HEK293 (cell line): ENCODE measurements around the gene PCP4.

Experiments
- CTCF ChIA-PET: fragments of 350-600 bp; formaldehyde crosslinking; extraction: SDS; loops from one replicate; lab custom pipeline; 2021; ENCODE audit warnings: antibody characterized with exemption; lab: Yijun Ruan, JAX
- POLR2A ChIA-PET: fragments of 300-600 bp; formaldehyde crosslinking; extraction: SDS; loops from one replicate; lab custom pipeline; 2020; ENCODE audit warnings: antibody characterized with exemption, inconsistent platforms; lab: Yijun Ruan, JAX
- H3K27ac ChIP-seq: fragments of 200-500 bp; sonication (Bioruptor generic); 2 replicates; pipeline ENCODE4 v1.5.1; 2014; ENCODE audit warnings: low read depth, low read length, control low read depth, inconsistent platforms; ENCODE audit errors: extremely low read depth
- H3K36me3 ChIP-seq, 2 experiments: fragments of 200-500 bp in 1 of 2; sonication (Bioruptor generic) in 1 of 2; 1 replicate in 1 of 2; 2 replicates in 1 of 2; pipeline ENCODE4 v1.5.1; 2014 to 2017; ENCODE audit warnings: inconsistent platforms in 2 of 2, low read length in 2 of 2; ENCODE audit not compliant: control insufficient read depth in 2 of 2, insufficient read depth in 1 of 2
- H3K4me1 ChIP-seq: fragments of 200-500 bp; sonication (Bioruptor generic); 2 replicates; pipeline ENCODE4 v1.5.1; 2014; ENCODE audit warnings: mild to moderate bottlenecking, low read length, inconsistent platforms; ENCODE audit not compliant: control insufficient read depth, insufficient read depth
- H3K4me3 ChIP-seq: 2 replicates; pipeline ENCODE4 v1.5.1; 2011; ENCODE audit warnings: low read depth, mild to moderate bottlenecking, control low read depth, low read length, moderate library complexity
- H3K9me3 ChIP-seq: fragments of 200-500 bp; sonication (Bioruptor generic); 2 replicates; pipeline ENCODE4 v1.5.1; 2014; ENCODE audit warnings: low read depth, low read length, inconsistent platforms; ENCODE audit not compliant: control insufficient read depth, insufficient read depth
- BCL11B ChIP-seq: fragments of 450-650 bp; formaldehyde crosslinking; IDR thresholded peaks from 2 replicates; pipeline ENCODE4 v1.5.1; 2016; ENCODE audit warnings: low read depth, missing biosample characterization, missing genetic modification characterization
- KLF10 ChIP-seq: fragments of 450-650 bp; IDR thresholded peaks from 2 replicates; pipeline ENCODE4 v1.5.1; 2018; ENCODE audit warnings: missing biosample characterization, mild to moderate bottlenecking, missing genetic modification characterization
- KLF8 ChIP-seq: fragments of 450-650 bp; formaldehyde crosslinking; IDR thresholded peaks from 2 replicates; pipeline ENCODE4 v1.5.1; 2016; ENCODE audit warnings: missing biosample characterization, missing genetic modification characterization
- SCRT2 ChIP-seq: fragments of 450-650 bp; formaldehyde crosslinking; IDR thresholded peaks from 2 replicates; pipeline ENCODE4 v1.5.1; 2016; ENCODE audit warnings: missing biosample characterization, missing genetic modification characterization
- YY2 ChIP-seq: fragments of 450-650 bp; formaldehyde crosslinking; IDR thresholded peaks from 2 replicates; pipeline ENCODE4 v1.5.1; 2016; ENCODE audit warnings: missing biosample characterization, missing genetic modification characterization
- ZBTB21 ChIP-seq: fragments of 450-650 bp; formaldehyde crosslinking; IDR thresholded peaks from 2 replicates; pipeline ENCODE4 v1.5.1; 2017; ENCODE audit warnings: missing biosample characterization, missing genetic modification characterization
- ZNF19 ChIP-seq: fragments of 450-650 bp; formaldehyde crosslinking; IDR thresholded peaks from 2 replicates; pipeline ENCODE4; 2016; ENCODE audit warnings: missing biosample characterization, missing genetic modification characterization, low read depth
- ZNF302 ChIP-seq: fragments of 450-650 bp; formaldehyde crosslinking; IDR thresholded peaks from 2 replicates; pipeline ENCODE4 v1.5.1; 2016; ENCODE audit warnings: missing biosample characterization, missing genetic modification characterization, low read depth
- ZNF335 ChIP-seq: fragments of 450-650 bp; formaldehyde crosslinking; conservative IDR thresholded peaks from 2 replicates; pipeline ENCODE4 v1.5.1; 2016; ENCODE audit warnings: missing biosample characterization, missing genetic modification characterization
- ZNF404 ChIP-seq: fragments of 450-650 bp; formaldehyde crosslinking; IDR thresholded peaks from 2 replicates; pipeline ENCODE4 v1.5.1; 2017; ENCODE audit warnings: missing biosample characterization, missing genetic modification characterization
- ZNF544 ChIP-seq: fragments of 450-650 bp; formaldehyde crosslinking; IDR thresholded peaks from 2 replicates; pipeline ENCODE4 v1.5.0; 2017; ENCODE audit warnings: missing biosample characterization, missing genetic modification characterization
- ZNF558 ChIP-seq: fragments of 450-650 bp; formaldehyde crosslinking; IDR thresholded peaks from 2 replicates; pipeline ENCODE4 v1.5.1; 2016; ENCODE audit warnings: missing biosample characterization, missing genetic modification characterization
- ZNF585B ChIP-seq: fragments of 450-650 bp; formaldehyde crosslinking; IDR thresholded peaks from 2 replicates; pipeline ENCODE4 v1.5.1; 2016; ENCODE audit warnings: missing biosample characterization, missing genetic modification characterization
- ZNF768 ChIP-seq: fragments of 450-650 bp; formaldehyde crosslinking; IDR thresholded peaks from 2 replicates; pipeline ENCODE4 v1.5.1; 2018; ENCODE audit warnings: missing biosample characterization, mild to moderate bottlenecking, missing genetic modification characterization
- ZSCAN23 ChIP-seq: fragments of 450-650 bp; formaldehyde crosslinking; IDR thresholded peaks from 2 replicates; pipeline ENCODE4 v1.5.1; 2016; ENCODE audit warnings: missing biosample characterization, missing genetic modification characterization
- TF ChIP-seq, protein P1 (sequence below): fragments of 450-650 bp; formaldehyde crosslinking; IDR thresholded peaks from 2 replicates; pipeline ENCODE4 v1.5.1; 2016; ENCODE audit warnings: missing biosample characterization, missing genetic modification characterization
- TF ChIP-seq, protein P2 (sequence below): IDR thresholded peaks from 2 replicates; pipeline ENCODE4 v1.6.1; 2011; ENCODE audit warnings: mild to moderate bottlenecking, low read depth, low read length, borderline replicate concordance
- TF ChIP-seq, protein P3 (sequence below): fragments of 450-650 bp; formaldehyde crosslinking; IDR thresholded peaks from 2 replicates; pipeline ENCODE4 v1.5.1; 2016; ENCODE audit warnings: missing biosample characterization, missing genetic modification characterization, low read depth
- TF ChIP-seq, protein P4 (sequence below): fragments of 450-650 bp; formaldehyde crosslinking; IDR thresholded peaks from 2 replicates; pipeline ENCODE4 v1.5.1; 2016; ENCODE audit warnings: missing biosample characterization, missing genetic modification characterization
- TF ChIP-seq, protein P5 (sequence below): fragments of 450-650 bp; formaldehyde crosslinking; IDR thresholded peaks from 2 replicates; pipeline ENCODE4 v1.5.1; 2017; ENCODE audit warnings: missing biosample characterization, missing genetic modification characterization
- TF ChIP-seq, protein P6 (sequence below): fragments of 450-650 bp; formaldehyde crosslinking; IDR thresholded peaks from 2 replicates; pipeline ENCODE4; 2016; ENCODE audit warnings: missing biosample characterization, missing genetic modification characterization
- TF ChIP-seq, protein P7 (sequence below): fragments of 450-650 bp; formaldehyde crosslinking; IDR thresholded peaks from 2 replicates; pipeline ENCODE4 v1.5.1; 2016; ENCODE audit warnings: missing biosample characterization, missing genetic modification characterization

PCP4 gene

DNA sequence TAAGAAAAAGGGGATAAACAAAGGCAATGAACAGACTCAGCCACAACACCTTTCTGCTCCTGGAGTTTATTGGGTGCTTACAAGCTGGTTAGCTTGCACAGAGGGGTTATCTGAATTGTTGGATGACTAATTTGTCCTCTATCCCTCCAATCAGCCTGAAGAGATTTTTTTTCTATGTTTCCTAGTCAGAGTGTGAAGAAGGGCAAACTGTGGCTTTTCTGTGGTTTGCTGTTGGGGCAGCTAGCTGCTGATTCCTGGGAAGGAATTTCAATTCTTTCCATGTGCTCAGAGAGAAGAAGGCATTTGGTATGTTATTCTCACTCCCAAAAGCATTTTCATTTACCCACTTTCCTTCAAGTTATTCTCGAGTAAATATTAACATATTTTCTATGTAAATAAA is 48.6 kb downstream of the PCP4 start:
- Histone ChIP-seq H3K36me3 (no peaks in the 10 kb centered on the region), H3K27ac (no peak overlapping the region), H3K4me1 (no peaks in the 10 kb centered on the region), H3K9me3 (no peaks in the 10 kb centered on the region), H3K4me3 (no peak overlapping the region)
- TF ChIP-seq, protein P1, sequence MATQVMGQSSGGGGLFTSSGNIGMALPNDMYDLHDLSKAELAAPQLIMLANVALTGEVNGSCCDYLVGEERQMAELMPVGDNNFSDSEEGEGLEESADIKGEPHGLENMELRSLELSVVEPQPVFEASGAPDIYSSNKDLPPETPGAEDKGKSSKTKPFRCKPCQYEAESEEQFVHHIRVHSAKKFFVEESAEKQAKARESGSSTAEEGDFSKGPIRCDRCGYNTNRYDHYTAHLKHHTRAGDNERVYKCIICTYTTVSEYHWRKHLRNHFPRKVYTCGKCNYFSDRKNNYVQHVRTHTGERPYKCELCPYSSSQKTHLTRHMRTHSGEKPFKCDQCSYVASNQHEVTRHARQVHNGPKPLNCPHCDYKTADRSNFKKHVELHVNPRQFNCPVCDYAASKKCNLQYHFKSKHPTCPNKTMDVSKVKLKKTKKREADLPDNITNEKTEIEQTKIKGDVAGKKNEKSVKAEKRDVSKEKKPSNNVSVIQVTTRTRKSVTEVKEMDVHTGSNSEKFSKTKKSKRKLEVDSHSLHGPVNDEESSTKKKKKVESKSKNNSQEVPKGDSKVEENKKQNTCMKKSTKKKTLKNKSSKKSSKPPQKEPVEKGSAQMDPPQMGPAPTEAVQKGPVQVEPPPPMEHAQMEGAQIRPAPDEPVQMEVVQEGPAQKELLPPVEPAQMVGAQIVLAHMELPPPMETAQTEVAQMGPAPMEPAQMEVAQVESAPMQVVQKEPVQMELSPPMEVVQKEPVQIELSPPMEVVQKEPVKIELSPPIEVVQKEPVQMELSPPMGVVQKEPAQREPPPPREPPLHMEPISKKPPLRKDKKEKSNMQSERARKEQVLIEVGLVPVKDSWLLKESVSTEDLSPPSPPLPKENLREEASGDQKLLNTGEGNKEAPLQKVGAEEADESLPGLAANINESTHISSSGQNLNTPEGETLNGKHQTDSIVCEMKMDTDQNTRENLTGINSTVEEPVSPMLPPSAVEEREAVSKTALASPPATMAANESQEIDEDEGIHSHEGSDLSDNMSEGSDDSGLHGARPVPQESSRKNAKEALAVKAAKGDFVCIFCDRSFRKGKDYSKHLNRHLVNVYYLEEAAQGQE, result no peak
- TF ChIP-seq SCRT2 (tag by site-specific recombination) (no peak), ZNF558 (no peak), ZNF544 (tag by site-specific recombination) (no peak), BCL11B (tag by site-specific recombination) (no peak), KLF8 (tag by site-specific recombination) (no peak), ZNF768 (tag by site-specific recombination) (no peak), ZNF585B (no peak), ZNF19 (tag by site-specific recombination) (no peak), ZSCAN23 (no peak), ZNF404 (tag by site-specific recombination) (no peak), ZNF335 (tag by site-specific recombination) (no peak), ZNF302 (no peak), KLF10 (tag by site-specific recombination) (no peak)
- TF ChIP-seq, protein P2, sequence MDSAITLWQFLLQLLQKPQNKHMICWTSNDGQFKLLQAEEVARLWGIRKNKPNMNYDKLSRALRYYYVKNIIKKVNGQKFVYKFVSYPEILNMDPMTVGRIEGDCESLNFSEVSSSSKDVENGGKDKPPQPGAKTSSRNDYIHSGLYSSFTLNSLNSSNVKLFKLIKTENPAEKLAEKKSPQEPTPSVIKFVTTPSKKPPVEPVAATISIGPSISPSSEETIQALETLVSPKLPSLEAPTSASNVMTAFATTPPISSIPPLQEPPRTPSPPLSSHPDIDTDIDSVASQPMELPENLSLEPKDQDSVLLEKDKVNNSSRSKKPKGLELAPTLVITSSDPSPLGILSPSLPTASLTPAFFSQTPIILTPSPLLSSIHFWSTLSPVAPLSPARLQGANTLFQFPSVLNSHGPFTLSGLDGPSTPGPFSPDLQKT, result no peak
- TF ChIP-seq, protein P3, sequence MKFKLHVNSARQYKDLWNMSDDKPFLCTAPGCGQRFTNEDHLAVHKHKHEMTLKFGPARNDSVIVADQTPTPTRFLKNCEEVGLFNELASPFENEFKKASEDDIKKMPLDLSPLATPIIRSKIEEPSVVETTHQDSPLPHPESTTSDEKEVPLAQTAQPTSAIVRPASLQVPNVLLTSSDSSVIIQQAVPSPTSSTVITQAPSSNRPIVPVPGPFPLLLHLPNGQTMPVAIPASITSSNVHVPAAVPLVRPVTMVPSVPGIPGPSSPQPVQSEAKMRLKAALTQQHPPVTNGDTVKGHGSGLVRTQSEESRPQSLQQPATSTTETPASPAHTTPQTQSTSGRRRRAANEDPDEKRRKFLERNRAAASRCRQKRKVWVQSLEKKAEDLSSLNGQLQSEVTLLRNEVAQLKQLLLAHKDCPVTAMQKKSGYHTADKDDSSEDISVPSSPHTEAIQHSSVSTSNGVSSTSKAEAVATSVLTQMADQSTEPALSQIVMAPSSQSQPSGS, result no peak
- TF ChIP-seq, protein P4, sequence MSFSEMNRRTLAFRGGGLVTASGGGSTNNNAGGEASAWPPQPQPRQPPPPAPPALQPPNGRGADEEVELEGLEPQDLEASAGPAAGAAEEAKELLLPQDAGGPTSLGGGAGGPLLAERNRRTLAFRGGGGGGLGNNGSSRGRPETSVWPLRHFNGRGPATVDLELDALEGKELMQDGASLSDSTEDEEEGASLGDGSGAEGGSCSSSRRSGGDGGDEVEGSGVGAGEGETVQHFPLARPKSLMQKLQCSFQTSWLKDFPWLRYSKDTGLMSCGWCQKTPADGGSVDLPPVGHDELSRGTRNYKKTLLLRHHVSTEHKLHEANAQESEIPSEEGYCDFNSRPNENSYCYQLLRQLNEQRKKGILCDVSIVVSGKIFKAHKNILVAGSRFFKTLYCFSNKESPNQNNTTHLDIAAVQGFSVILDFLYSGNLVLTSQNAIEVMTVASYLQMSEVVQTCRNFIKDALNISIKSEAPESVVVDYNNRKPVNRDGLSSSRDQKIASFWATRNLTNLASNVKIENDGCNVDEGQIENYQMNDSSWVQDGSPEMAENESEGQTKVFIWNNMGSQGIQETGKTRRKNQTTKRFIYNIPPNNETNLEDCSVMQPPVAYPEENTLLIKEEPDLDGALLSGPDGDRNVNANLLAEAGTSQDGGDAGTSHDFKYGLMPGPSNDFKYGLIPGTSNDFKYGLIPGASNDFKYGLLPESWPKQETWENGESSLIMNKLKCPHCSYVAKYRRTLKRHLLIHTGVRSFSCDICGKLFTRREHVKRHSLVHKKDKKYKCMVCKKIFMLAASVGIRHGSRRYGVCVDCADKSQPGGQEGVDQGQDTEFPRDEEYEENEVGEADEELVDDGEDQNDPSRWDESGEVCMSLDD (tag by site-specific recombination), result no peak
- CTCF ChIA-PET, result no interaction called here
- POLR2A ChIA-PET, result interaction anchor here (1.3 kb wide), 1 partner anchor 39 kb away, joined by 3 read pairs; no protein-coding TSS in a partner anchor

DNA sequence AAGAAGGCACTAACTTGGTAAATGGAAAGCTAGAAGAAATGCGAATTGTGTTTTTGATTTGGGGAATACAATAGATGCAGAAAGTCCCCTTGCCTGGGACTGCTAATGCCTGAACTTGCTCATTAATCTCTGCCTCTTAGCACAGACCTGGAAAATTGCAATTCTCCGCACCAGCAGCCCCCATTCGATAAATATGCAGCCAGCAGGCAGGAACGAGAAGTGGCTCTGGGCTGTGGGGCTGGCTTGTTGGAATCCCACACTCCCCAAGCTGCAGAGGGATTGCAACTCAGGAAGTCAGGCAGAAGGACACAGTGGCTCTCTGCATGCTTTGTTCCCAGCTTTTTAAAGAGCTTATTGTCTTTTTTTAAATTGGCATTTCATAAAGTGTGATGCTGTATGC is 51.3 kb downstream of the PCP4 start:
- CTCF ChIA-PET, result interaction anchor here (0.6 kb wide), 1 partner anchor 286 kb away, joined by 3 read pairs; no protein-coding TSS in a partner anchor
- Histone ChIP-seq H3K9me3 (no peaks in the 10 kb centered on the region), H3K4me3 (no peak overlapping the region), H3K4me1 (no peaks in the 10 kb centered on the region), H3K27ac (no peak overlapping the region), H3K36me3 (no peaks in the 10 kb centered on the region)
- POLR2A ChIA-PET, result no interaction called here
- TF ChIP-seq YY2 (tag by site-specific recombination) (no peak), KLF8 (tag by site-specific recombination) (no peak), ZBTB21 (tag by site-specific recombination) (no peak)
- TF ChIP-seq, protein P5, sequence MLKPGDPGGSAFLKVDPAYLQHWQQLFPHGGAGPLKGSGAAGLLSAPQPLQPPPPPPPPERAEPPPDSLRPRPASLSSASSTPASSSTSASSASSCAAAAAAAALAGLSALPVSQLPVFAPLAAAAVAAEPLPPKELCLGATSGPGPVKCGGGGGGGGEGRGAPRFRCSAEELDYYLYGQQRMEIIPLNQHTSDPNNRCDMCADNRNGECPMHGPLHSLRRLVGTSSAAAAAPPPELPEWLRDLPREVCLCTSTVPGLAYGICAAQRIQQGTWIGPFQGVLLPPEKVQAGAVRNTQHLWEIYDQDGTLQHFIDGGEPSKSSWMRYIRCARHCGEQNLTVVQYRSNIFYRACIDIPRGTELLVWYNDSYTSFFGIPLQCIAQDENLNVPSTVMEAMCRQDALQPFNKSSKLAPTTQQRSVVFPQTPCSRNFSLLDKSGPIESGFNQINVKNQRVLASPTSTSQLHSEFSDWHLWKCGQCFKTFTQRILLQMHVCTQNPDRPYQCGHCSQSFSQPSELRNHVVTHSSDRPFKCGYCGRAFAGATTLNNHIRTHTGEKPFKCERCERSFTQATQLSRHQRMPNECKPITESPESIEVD (tag by site-specific recombination), result no peak
- TF ChIP-seq, protein P2, result no peak
- TF ChIP-seq, protein P6, sequence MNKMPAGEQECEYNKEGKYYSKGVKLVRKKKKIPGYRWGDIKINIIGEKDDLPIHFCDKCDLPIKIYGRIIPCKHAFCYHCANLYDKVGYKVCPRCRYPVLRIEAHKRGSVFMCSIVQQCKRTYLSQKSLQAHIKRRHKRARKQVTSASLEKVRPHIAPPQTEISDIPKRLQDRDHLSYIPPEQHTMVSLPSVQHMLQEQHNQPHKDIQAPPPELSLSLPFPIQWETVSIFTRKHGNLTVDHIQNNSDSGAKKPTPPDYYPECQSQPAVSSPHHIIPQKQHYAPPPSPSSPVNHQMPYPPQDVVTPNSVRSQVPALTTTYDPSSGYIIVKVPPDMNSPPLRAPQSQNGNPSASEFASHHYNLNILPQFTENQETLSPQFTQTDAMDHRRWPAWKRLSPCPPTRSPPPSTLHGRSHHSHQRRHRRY (tag by site-specific recombination), result no peak
- TF ChIP-seq, protein P7, sequence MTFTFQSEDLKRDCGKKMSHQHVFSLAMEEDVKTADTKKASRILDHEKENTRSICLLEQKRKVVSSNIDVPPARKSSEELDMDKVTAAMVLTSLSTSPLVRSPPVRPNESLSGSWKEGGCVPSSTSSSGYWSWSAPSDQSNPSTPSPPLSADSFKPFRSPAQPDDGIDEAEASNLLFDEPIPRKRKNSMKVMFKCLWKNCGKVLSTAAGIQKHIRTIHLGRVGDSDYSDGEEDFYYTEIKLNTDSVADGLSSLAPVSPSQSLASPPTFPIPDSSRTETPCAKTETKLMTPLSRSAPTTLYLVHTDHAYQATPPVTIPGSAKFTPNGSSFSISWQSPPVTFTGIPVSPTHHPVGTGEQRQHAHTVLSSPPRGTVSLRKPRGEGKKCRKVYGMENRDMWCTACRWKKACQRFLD, result no peak
